HG02642 (cell line): ENCODE results near the gene PPEF1.
"Not testable (repeated sequence)": the region's sequence is repeated elsewhere in the genome, so short reads cannot be mapped to it uniquely, and the experiment has no call there.

Source experiments
- ATAC-seq: cut with Tn5 transposase; IDR thresholded peaks from one replicate; pipeline ENCODE4 v1.9.1; 2021; ENCODE audit warnings: mild to moderate bottlenecking; ENCODE audit not compliant: unreplicated experiment, poor library complexity

The PPEF1 gene

DNA sequence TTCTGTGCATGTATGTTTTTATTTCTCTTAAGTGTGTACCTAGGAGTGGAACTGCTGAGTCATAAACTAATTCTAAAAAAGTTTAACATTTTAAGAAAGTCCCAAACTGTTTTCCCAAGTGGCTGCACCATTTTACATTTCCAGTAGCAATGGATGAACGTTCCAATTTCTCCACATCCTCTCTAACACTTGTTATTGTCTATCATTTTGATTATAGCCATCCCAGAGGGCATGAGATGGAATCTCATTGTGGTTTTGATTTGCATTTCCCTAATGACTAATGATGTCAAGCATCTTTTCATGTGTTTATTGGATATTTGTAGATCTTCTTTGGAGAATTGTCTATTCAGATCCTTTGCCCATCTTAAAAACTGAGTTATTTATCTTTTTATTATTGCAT lies 82.5 kb downstream of the PPEF1 start:
- ATAC-seq, result no peak

DNA sequence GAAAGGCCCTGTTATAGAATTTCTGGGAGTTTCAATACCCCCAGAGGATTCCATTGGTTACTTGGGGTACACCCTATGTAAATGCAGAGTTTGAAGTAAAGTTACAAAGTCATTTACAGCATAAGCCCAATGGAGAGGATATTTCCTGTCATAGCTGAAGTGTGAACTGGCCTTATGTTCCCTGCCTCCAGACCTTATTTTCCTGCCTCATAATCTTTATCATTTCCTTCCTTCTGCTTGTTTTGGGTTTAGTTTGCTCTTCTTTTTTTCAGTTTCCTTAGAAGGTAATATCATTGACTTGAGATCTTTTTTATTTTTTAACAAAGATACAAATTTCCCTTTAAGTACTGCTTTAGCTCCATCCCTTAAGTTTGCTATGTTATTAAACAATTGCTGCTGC lies 85.4 kb downstream of the PPEF1 start:
- no peak for ATAC-seq

DNA sequence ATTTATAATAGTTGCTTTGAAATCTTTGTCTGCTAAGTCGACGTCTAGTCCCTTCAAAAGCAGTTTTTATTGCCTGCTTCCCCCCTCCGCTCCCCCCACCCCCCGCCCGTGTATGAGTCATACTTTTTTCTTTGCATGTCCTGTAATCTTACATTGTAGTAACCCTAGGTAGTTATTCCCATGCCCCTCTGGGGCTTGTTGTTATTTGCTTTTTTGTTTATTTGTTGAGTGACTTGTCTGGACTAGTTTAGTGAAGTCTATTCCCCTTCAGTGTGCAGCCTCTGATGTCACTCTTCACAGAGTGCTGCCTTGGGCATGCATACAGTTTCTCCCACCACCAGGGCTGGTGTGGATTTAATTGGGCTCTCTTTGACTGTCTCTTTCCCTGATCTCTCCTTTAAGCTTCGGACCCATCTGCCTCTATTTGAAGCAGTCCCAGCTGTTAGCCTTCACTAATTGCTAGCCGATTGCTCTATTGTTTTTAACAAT lies 86.2 kb downstream of the PPEF1 start:
- ATAC-seq, result no peak

DNA sequence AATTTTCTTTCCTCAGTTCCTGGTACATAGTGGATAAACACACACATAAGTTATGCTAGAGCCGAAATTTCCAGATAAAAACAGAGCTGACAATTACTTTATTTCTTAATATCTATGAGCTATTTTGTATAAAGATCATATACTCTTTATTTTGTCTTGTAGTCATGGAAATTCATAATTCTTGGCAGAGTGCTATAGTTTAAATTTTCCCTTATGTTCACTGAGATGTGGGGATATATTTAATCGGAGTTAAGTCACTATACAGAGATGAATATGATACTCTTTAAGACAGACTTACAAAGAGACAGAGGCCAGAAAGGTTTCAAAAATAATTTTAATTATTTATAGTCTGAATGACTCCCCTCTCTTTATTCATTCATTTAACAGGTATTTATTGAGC lies 89.7 kb downstream of the PPEF1 start:
- ATAC-seq, result no peak

DNA sequence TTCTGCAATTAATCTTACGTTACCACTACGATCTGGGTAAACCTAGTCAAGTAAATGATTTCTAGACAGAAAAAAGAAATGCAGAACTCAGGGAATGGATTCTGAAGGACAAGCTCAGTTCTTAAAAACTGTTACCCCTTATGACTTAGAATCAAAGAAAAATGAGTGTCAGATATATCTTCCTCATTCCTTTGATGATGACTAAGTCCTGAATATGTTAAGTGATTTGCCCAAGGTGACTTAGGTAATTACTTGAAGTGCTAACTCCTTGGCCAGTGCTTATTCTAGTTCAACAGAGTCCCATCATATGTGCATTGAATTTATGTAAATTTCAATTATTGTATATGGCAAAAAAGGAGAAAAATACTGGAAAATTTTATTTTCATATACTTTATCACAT lies 92.5 kb downstream of the PPEF1 start:
- no peak for ATAC-seq

DNA sequence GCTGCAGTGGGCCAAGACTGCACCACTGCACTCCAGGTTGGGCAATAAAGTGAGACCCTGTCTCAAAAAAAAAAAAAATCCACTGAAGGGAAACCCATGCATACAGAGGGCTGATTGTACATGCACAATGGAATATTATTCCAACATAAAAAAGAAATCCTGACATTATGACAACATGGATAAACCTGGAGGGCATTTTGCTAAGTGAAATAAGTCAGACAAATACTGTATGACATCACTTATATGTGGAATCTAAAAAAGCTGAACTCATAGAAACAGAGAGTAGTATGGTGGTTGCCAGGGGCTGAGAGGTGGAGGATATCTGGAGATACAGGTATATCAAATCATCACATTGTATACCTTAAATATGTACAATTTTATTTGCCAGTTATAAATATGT lies 102.2 kb downstream of the PPEF1 start:
- ATAC-seq, result no peak

DNA sequence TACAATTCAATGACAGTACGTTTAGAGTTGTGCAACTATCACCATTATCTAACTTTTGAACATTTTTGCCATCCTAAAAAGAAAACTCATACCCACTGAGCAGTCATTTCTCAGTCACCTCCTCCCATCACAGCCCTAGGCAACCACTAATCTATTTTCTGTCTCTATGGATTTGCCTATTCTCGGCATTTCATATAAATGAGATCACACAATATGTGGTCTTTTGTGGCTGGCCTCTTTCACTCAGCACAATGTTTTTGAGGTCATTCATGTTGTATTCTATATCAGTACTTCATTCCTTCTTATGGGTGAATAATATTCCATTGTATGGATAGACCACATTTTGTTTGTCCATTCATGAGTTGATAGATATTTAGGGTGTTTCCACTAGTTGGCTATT lies 103.0 kb downstream of the PPEF1 start:
- ATAC-seq, result no peak

DNA sequence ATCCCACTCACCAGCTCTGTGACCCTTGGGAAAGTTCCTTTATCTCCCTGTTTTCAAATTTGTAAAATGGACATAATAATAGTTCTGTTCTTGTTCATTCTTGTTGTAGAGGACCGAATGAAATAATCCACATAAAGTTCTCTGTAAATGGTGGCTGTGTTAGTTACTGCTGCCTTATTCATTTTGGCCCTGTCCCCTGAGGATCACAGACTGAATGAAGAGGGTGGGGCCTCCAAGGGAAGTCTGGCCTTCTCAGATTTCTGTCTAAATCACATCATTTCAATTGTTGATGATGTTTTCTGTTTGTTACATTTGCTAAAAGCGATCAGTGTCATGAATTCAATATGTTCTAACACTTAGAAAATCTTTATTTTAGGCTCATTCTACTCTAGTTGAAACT lies 117.9 kb downstream of the PPEF1 start:
- ATAC-seq, result no peak

DNA sequence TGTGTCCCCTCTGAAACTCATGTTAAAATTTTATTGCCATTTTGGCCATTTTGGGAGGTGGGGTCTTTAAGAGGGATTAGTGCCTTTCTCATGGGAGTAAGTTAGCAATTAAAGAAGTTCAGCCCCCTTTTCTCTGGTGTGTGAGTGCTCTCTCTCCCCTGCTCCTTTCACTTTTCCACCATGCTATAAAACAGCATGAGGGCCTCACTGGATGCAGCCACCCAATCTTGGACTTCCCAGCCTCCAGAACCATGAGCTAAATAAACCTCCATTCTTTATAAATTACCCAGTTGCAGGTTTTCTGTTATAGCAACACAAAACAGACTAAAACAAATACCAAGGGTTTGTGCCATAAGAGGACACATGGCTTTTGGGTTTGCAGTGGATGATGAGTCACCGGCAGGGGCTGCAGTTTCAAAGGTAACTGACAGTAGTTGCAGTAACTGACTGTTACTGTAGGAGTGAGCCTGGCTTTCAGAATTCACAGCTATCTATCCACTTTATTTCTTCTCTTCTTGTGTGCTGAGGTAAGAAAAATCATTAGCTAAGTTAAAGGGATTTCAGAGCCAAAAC lies 121.5 kb downstream of the PPEF1 start:
- ATAC-seq, result no peak

DNA sequence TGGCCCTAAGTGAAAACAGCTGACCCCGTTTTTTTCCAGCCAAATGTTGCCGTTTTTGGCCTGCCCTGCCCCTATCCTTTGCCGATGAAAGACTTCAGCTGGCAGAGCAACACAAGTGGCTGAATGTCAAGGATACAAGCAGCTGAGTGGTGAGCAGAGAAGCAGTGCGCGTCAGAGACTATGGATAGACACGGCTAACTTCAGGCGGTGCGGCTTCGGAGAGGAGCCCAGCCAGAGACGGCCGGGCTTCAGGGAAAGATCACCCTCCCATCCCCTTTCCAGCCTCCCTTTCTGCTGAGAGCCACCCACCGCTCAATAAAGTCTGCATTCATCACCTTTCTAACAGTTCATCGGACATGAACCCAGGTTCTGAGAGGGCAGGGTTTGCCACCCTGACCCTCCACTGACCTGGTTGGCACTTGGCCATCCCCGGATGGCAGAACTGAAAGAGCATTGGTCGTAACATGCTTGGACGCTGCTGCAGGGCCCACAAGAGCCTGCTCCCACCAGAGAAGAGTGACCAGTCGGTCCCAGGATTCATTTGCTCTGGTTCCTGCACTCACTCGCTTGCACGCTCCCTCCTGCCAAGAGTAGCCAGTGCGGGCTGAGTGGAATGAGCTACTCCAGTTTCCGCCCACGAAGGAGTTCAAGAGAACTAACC lies 125.8 kb downstream of the PPEF1 start:
- ATAC-seq, result no peak

DNA sequence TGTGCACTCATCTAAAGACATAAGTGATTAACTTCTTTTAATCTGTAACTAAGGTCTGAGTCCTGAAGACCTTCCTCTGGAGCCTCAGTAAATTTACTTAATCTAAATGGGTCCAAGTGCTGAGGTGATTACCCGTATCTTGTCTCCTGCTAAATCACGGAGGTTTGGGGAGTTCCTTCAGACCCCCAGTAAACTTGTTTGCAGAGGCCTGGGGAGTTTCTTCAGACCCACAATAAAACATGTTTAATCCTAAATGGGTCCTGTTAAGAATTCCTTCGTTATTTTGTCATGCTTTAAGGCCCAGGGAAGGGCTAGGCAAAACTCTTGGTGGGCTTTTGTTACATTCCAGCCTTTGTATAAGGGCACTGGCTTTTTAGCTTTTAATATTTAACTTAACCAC lies 140.5 kb downstream of the PPEF1 start:
- ATAC-seq, result not testable (repeated sequence)

DNA sequence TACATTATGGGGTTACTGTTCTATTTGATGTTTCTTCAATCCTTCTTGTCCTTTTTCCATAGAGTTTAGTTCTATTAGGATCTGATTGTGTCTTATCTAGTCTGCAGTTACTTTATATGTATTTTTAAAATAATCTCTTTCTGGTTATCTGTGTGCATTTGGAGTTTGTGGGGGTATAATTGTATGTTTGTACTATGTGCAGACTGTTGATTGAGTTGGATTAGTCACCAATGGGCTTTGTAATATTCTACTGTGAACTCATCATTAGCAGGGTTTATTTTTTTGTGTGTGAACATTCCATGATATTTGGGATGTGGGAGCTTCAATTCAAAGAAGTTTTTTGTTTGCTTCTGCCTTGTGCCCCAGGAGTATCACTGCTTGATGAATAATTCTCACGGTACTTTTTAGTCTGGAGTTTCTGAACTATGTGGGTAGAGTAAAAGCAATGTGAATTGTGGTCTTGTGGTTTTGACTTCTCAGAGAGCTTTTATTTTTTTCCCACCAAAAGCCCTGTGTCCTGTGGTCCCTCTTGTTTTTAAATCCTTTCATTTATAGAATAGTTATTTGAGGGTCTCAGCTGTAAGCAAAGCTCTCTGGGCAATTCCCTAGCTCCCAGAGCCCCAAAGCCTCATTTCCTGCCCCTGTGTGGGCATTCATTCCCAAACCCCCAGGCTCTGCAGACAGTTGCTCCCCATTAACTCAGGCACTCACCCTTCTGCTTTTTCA lies 148.6 kb downstream of the PPEF1 start:
- ATAC-seq, result peak; percentile 95

DNA sequence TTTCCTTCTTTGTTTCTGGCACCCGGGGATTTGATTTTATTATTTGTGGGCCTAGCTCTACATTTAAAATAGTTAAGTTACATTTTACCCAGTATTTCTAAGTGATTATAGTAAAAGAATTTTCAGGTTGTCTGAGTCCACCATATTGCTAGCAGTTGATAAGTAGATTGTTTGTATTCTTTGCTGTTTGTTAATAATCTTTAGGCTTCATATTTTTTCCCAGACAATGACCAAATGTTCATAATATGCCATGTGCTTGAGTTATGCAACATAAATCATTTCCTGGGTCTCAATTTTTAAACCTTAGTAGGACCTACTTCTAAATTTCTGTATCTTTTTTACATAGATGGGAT lies 149.2 kb downstream of the PPEF1 start:
- ATAC-seq, result no peak

DNA sequence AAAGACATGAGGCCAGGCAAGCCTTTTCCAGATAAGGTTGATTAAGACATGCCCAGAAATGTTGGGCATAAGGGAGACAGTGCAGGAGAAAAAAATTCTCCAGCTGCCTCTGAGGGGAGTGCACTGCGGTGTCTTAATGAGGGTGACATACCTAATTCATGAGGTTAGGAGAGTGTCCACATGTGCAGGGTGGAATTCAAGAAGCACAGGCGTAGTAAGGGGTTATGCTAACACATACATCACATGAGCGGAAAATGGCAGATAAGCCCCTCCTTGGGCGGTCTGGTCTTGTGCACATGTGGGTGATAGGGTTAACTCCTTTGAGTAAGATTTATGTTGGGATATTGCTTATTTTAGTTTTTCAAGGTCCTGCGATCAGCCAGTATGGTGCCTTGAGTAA lies 154.1 kb downstream of the PPEF1 start:
- no peak for ATAC-seq

DNA sequence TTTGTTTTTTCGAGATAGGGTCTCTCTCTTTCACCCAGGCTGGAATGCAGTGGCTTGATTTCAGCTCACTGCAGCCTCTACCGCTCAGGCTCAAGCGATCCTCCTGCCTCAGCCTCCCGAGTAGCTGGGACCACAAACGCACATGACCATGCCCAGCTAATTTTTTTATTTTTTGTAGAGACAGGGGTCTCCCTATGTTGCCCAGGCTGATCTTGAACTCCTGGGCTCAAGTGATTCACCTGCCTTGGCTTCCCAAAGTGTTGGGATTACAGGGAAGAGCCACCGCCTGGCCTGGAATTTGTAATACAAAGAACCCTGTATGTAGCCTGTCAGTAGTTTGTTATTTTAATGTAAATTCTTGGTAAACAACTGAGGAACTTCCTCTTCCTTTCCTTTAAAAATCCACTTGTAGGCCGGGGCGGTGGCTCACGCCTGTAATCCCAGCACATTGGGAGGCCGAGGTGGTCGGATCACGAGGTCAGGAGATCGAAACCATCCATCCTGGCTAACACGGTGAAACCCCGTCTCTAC lies 157.0 kb downstream of the PPEF1 start:
- ATAC-seq, result no peak

DNA sequence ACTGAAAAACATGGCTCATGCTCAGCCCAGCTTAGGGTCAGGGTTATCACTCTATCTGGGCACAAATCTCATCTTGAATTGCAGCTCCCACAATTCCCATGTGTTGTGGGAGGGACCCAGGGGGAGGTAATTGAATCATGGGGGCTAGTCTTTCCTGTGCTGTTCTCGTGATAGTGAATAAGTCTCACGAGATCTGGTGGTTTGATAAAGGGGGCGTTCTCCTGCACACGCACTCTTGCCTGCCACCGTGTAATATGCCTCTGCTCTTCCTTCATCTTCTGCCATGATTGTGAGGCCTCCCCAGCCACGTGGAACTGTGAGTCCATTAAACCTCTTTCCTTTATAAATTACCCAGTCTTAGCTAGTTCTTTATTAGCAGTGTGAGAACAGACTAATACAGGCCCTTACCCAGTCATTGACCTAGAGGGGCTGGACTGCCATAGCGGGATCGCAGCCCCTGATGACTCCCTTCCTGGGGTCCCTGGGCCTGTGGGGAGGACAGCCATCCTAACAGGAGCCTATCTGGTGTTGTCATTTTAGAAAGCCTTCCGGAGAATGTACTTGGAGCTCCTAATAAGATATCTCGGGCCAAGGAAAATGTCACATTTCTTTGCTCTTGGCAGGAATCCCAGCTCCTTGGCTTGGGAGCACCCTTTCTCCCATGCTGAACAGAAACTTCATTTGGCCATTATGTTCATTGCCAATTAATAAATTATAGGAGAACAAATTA lies 163.9 kb downstream of the PPEF1 start:
- ATAC-seq, result no peak

DNA sequence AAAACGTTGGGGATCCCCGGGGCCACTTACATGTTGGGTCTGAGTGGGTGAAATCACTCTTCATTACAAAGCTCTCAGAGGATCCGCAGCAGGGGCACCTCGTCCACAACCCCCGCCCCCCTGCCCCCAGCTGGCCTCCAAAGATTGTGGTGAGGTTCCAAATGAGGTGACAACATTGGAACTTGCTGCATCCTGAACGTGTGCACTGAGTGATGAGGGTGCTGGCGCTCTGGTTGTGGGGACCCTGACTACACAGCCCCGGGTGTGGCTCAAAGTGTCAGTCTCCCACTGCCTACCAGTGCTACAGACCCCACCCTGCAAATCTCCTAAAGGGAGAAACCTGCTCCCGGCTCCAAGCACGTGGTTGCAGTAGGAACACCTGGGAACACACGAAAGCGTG lies 164.5 kb downstream of the PPEF1 start:
- no peak for ATAC-seq

DNA sequence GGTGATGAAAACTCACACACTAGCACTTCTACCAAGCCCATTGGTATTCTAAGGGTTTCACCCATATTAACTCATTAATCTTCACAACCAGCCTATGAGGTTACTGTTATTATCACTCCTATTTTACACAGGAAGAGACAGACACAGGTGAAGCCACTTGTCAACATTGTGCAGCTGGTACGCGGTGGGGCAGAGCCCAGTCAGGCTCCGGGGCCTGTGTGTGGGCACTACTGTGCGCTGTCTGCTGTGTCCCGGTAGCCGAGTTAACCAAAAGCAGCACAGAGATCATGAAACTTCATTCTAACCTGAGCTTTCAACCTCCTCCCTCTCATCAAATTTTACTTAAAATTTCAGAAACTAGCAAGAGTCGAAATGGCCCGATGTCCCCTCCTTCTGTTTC lies 165.2 kb downstream of the PPEF1 start:
- ATAC-seq, result no peak

DNA sequence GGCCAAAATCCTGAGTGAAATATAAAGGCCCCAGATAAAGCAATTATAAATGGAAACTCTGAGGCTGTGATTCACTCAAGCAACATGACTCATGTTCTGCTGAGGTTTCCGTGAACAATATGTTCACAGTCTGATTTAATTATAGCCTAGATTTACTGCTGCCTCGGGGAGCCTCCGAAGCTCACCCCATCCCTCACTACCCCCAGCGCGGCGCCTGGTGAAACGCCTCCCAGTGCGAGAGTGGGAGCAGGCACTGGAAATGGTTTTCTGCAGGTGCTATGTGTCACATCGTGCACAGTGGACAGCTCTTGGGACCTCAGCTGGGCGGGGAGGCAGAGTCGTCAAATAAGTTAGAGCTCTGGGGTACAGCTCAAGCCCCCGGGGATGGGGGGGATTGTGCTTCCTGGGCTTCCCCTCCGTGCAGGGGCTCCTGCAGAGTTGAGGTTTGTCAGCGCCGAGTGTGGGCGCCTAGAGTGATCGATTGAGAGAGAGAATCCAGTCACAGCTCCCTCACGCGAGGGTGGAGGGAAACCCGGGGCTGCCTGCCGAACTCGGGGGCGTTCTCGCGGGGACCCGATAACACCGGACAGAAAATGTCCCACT lies 165.8 kb downstream of the PPEF1 start:
- ATAC-seq, result no peak

DNA sequence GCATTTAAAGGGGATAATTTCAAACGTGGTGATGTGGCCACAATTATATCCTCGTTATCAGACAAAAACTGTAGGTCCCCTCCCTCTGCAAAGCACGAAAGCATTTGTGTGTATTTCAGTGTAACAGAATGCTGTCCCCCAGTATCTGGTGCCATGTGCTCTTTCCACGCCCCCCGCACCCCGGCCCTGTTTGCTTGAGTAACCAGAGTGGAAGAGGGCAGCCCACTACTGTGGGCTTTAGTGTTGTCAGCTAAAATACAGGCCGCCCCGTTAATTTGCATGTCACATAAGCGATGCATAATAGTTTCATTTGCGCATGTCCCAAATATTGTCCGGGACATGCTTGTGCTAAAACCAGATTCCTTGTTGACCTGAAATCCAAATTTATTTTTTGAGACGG lies 166.4 kb downstream of the PPEF1 start:
- ATAC-seq, result no peak
